ENCODE results near the gene NCK2.

The NCK2 gene

DNA sequence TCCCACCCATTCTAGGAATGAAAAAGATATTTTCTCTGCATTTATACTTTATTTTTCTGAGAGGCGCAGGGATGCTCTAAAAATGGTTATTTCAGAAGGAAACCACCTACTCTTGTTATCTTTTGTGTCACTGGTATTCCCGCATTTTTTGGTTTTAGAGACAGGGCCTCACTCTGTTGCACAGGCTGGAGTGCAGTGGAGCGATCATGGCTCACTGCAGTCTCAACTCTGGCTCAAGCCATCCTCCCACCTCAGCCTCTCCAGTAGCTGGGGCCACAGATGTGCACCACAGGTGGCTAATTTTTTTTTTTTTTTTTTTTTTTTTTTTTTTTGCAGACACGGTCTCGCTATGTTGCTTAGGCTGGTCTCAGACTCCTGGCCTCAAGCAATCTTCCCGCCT is 135.9 kb downstream of the NCK2 start:
- DNase-seq = no peak
- no peaks in the 10 kb centered on the region for H3K27me3 ChIP-seq (replicated peaks; ENCODE audit: insufficient read depth, low read length)
- H4K20me1 ChIP-seq (ENCODE audit: insufficient read depth, low read length) = peaks cover 5% of the 10 kb centered on the region; the same call in 1 of the 2 replicates
- TF ChIP-seq, protein P1, sequence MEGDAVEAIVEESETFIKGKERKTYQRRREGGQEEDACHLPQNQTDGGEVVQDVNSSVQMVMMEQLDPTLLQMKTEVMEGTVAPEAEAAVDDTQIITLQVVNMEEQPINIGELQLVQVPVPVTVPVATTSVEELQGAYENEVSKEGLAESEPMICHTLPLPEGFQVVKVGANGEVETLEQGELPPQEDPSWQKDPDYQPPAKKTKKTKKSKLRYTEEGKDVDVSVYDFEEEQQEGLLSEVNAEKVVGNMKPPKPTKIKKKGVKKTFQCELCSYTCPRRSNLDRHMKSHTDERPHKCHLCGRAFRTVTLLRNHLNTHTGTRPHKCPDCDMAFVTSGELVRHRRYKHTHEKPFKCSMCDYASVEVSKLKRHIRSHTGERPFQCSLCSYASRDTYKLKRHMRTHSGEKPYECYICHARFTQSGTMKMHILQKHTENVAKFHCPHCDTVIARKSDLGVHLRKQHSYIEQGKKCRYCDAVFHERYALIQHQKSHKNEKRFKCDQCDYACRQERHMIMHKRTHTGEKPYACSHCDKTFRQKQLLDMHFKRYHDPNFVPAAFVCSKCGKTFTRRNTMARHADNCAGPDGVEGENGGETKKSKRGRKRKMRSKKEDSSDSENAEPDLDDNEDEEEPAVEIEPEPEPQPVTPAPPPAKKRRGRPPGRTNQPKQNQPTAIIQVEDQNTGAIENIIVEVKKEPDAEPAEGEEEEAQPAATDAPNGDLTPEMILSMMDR (IDR thresholded peaks at IDR 0.05; ENCODE audit: low read length) = no peak
- TF ChIP-seq EZH2 (optimal IDR thresholded peaks at IDR 0.05; ENCODE audit: low read depth, low read length) (no peak), EZH2phosphoT487 (IDR thresholded peaks at IDR 0.05; ENCODE audit: low read length) (no peak)
- H3F3A ChIP-seq (ENCODE audit: insufficient read depth, low read length) = no peaks in the 10 kb centered on the region; the same call in 1 of the 2 replicates
- peaks cover 19% of the 10 kb centered on the region for H3K4me1 ChIP-seq (ENCODE audit: low read length)
- no peak overlapping the region for H3K4me2 ChIP-seq (ENCODE audit: low read depth, low read length)
- peaks cover 100% of the 10 kb centered on the region for H3K79me2 ChIP-seq (ENCODE audit: low read length)
- no peak overlapping the region for H3K4me3 ChIP-seq (ENCODE audit: low read length)
- H3K9ac ChIP-seq (ENCODE audit: low read length) = no peak overlapping the region
- no peak overlapping the region for H3K27ac ChIP-seq (ENCODE audit: low read length)
- H3K9me3 ChIP-seq (replicated peaks; ENCODE audit: insufficient read depth, low read length) = no peaks in the 10 kb centered on the region
- no peaks in the 10 kb centered on the region for H3K9me2 ChIP-seq (replicated peaks; ENCODE audit: insufficient read depth, low read length)
- peaks cover 12% of the 10 kb centered on the region for H3K36me3 ChIP-seq (replicated peaks; ENCODE audit: insufficient read depth, low read length)
- H2AFZ ChIP-seq (ENCODE audit: low read length) = no peak overlapping the region

DNA sequence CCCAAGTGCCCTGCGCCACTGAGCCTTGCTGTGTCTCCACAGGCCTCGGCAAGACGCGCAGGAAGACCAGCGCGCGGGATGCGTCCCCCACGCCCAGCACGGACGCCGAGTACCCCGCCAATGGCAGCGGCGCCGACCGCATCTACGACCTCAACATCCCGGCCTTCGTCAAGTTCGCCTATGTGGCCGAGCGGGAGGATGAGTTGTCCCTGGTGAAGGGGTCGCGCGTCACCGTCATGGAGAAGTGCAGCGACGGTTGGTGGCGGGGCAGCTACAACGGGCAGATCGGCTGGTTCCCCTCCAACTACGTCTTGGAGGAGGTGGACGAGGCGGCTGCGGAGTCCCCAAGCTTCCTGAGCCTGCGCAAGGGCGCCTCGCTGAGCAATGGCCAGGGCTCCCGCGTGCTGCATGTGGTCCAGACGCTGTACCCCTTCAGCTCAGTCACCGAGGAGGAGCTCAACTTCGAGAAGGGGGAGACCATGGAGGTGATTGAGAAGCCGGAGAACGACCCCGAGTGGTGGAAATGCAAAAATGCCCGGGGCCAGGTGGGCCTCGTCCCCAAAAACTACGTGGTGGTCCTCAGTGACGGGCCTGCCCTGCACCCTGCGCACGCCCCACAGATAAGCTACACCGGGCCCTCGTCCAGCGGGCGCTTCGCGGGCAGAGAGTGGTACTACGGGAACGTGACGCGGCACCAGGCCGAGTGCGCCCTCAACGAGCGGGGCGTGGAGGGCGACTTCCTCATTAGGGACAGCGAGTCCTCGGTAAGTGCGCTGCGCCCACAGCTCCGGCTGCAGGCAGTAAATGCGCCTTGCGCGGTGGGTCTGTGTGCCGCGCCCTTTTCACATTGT is 136.8 kb downstream of the NCK2 start:
- Histone ChIP-seq H3K4me3 (ENCODE audit: low read length) (no peak overlapping the region), H3K36me3 (replicated peaks; ENCODE audit: insufficient read depth, low read length) (peaks cover 12% of the 10 kb centered on the region), H3K9me2 (replicated peaks; ENCODE audit: insufficient read depth, low read length) (no peaks in the 10 kb centered on the region), H3K27ac (ENCODE audit: low read length) (no peak overlapping the region), H3F3A (ENCODE audit: insufficient read depth, low read length) (no peaks in the 10 kb centered on the region; the same call in 1 of the 2 replicates), H2AFZ (ENCODE audit: low read length) (no peak overlapping the region), H3K79me2 (ENCODE audit: low read length) (peaks cover 100% of the 10 kb centered on the region), H3K9me3 (replicated peaks; ENCODE audit: insufficient read depth, low read length) (no peaks in the 10 kb centered on the region), H4K20me1 (ENCODE audit: insufficient read depth, low read length) (peaks cover 8% of the 10 kb centered on the region; the same call in 1 of the 2 replicates), H3K9ac (ENCODE audit: low read length) (no peak overlapping the region), H3K4me1 (ENCODE audit: low read length) (peaks cover 26% of the 10 kb centered on the region), H3K4me2 (ENCODE audit: low read depth, low read length) (no peak overlapping the region), H3K27me3 (replicated peaks; ENCODE audit: insufficient read depth, low read length) (no peaks in the 10 kb centered on the region)
- TF ChIP-seq, protein P1 (IDR thresholded peaks at IDR 0.05; ENCODE audit: low read length) = no peak
- no peak for TF ChIP-seq EZH2phosphoT487 (IDR thresholded peaks at IDR 0.05; ENCODE audit: low read length)
- no peak for TF ChIP-seq EZH2 (optimal IDR thresholded peaks at IDR 0.05; ENCODE audit: low read depth, low read length)
- DNase-seq = no peak

DNA sequence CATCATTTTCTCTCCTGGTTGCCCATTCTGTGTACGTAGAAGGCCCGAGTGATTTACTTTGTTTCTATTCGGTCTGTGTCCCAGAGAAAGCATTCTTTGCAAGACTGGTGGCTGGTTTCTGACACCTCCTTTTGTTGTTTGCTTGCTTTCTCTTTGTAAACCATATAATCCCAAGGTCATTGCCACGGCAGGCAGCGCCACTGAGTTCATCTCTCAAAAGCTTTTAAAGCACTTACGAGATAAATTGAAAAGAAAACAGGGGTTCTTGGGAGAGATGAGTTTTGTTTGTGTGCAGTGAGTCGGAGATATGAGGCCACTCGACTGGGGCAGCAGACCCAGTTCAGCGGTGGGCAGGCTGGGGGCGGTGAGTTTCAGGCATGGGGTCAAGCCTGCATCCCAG is 137.6 kb downstream of the NCK2 start:
- peaks cover 12% of the 10 kb centered on the region for H3K36me3 ChIP-seq (replicated peaks; ENCODE audit: insufficient read depth, low read length)
- H3K4me2 ChIP-seq (ENCODE audit: low read depth, low read length) = no peak overlapping the region
- peaks cover 26% of the 10 kb centered on the region for H3K4me1 ChIP-seq (ENCODE audit: low read length)
- no peak overlapping the region for H3K27ac ChIP-seq (ENCODE audit: low read length)
- no peak for DNase-seq
- H4K20me1 ChIP-seq (ENCODE audit: insufficient read depth, low read length) = peaks cover 8% of the 10 kb centered on the region; the same call in 1 of the 2 replicates
- H3K4me3 ChIP-seq (ENCODE audit: low read length) = no peak overlapping the region
- H2AFZ ChIP-seq (ENCODE audit: low read length) = no peak overlapping the region
- TF ChIP-seq, protein P1 (IDR thresholded peaks at IDR 0.05; ENCODE audit: low read length) = no peak
- TF ChIP-seq EZH2 (optimal IDR thresholded peaks at IDR 0.05; ENCODE audit: low read depth, low read length) (no peak), EZH2phosphoT487 (IDR thresholded peaks at IDR 0.05; ENCODE audit: low read length) (no peak)
- no peak overlapping the region for H3K9ac ChIP-seq (ENCODE audit: low read length)
- no peaks in the 10 kb centered on the region for H3K27me3 ChIP-seq (replicated peaks; ENCODE audit: insufficient read depth, low read length)
- peaks cover 100% of the 10 kb centered on the region for H3K79me2 ChIP-seq (ENCODE audit: low read length)
- H3K9me3 ChIP-seq (replicated peaks; ENCODE audit: insufficient read depth, low read length) = no peaks in the 10 kb centered on the region
- H3F3A ChIP-seq (ENCODE audit: insufficient read depth, low read length) = no peaks in the 10 kb centered on the region; the same call in 1 of the 2 replicates
- H3K9me2 ChIP-seq (replicated peaks; ENCODE audit: insufficient read depth, low read length) = no peaks in the 10 kb centered on the region

Data from MM.1S (cell line).